ENCODE results near the gene COMMD7.
"Not testable (repeated sequence)": the region's sequence is repeated elsewhere in the genome, so short reads cannot be mapped to it uniquely, and the experiment has no call there.

COMMD7 gene

DNA sequence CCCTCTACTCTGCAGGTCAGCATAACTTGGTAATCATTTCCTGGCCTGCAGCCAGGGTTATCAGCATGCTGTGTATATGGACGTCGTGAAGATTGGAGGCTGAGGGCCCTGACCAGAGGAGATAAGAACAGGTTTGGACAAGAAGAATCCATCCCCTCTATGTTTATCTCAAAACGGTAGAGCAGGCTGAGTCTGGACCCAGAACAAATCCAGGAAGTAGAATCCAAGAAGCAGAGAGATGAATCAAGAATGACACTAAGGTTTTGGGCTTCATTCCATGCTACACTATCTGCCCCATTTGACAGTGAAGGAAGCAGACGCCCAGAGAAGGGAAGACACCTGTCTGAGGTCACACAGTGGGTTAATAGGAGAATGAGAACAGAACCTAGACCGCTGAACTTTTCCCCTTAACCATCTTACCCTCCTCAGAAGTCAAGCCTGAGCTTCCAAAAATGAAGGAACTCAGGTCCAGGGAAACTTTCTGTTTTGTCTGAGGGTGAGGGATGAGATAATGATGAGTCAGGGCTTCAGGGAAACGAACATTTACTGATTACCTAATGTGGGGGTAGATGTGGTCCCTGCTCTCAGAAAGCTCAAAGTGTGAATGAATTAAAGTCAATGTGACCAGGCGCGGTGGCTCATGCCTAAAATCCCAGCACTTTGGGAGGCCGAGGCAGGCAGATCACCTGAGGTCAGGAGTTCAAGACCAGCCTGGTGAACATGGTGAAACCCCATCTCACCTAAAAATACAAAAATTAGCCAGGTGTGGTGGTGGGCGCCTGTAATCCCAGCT lies 9.4 kb upstream of the COMMD7 start:
- peak; percentile 49 for ATAC-seq
- Mint-ChIP-seq H3K4me1 (peaks cover 9% of the 10 kb centered on the region), H3K36me3 (ENCODE audit: low read depth) (no peaks in the 10 kb centered on the region), H3K27ac (peak overlapping the region; percentile 27), H3K27me3 (no peaks in the 10 kb centered on the region), H3K9me3 (no peaks in the 10 kb centered on the region), H3K4me3 (no peak overlapping the region)
- no peak for DNase-seq

- Mint-ChIP-seq H3K27me3 (no peaks in the 10 kb centered on the region), H3K27ac (no peak overlapping the region), H3K4me1 (peaks cover 9% of the 10 kb centered on the region), H3K36me3 (ENCODE audit: low read depth) (no peaks in the 10 kb centered on the region), H3K4me3 (no peak overlapping the region), H3K9me3 (no peaks in the 10 kb centered on the region)
- no peak for ATAC-seq
- DNase-seq = no peak
Observed at GRCh38 chr20:32751702-32752457, 8.6 kb upstream of the COMMD7 start.

DNA sequence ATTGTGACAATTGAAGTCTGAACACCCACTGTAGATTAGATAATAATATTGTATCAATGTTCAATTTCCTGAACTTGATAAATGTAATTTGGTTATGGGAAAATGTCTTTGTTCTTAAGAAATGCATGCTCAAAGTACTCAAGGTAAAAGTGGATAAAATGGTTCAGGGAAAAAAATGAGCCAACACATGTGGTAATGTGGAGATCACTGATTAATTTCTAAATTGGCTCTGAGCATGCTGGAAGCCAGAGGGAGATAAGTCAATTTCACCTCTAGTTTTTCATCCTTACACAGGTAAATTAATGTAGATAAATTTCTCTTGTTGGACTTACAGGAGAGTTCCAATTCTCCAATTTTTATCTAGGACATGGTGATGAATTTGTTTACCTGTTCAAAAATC lies 8.0 kb upstream of the COMMD7 start:
- Mint-ChIP-seq H3K9me3 (no peaks in the 10 kb centered on the region), H3K4me3 (no peak overlapping the region), H3K27me3 (no peaks in the 10 kb centered on the region), H3K4me1 (peaks cover 9% of the 10 kb centered on the region), H3K36me3 (ENCODE audit: low read depth) (no peaks in the 10 kb centered on the region), H3K27ac (no peak overlapping the region)
- DNase-seq (no peak), ATAC-seq (no peak)

DNA sequence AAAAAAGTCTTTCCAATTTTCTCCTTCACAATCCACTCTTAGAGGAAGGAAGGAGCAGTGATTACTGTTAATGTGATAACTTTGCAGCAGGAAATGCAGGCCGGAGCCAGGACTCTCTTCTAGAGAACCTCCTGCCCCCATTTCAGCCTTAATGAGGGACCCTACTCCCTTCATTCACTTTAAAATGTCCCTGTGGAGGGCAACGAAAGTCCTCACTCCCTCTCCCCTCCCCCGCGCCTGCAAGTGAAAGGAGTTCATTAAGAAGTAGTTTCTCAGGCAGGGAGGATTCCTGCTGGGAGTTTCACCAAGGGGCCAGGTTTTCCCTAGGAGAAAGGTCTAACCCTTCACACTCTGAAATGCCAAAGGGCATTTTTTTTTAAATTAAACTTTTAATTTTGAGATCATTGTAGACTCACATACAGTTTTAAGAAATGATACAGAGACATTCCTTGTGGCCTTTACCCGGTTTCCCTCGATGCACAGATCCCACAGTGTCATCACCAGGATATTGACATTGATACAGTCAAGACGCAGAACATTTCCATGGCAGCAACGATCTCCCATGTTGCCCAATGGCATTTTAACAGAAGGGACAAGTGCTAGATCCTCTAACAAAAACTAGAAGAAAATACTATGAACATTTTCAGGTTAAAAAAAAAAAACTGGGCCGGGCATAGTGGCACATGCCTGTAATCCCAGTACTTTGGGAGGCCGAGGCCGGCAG lies 6.8 kb upstream of the COMMD7 start:
- H3K4me3 Mint-ChIP-seq = no peak overlapping the region
- peaks cover 9% of the 10 kb centered on the region for H3K4me1 Mint-ChIP-seq
- DNase-seq = no peak
- H3K27ac Mint-ChIP-seq = no peak overlapping the region
- H3K9me3 Mint-ChIP-seq = no peaks in the 10 kb centered on the region
- ATAC-seq = no peak
- H3K36me3 Mint-ChIP-seq (ENCODE audit: low read depth) = no peaks in the 10 kb centered on the region
- H3K27me3 Mint-ChIP-seq = no peaks in the 10 kb centered on the region

GRCh38 chr20:32742322-32743236 lies 688 bp downstream of the COMMD7 start:
- Mint-ChIP-seq H3K27ac (peak overlapping the region; percentile 92), H3K9me3 (no peaks in the 10 kb centered on the region), H3K36me3 (ENCODE audit: low read depth) (no peaks in the 10 kb centered on the region), H3K27me3 (no peaks in the 10 kb centered on the region), H3K4me3 (peak overlapping the region; percentile 94), H3K4me1 (peaks cover 56% of the 10 kb centered on the region)
- DNase-seq (peak; percentile 23), ATAC-seq (peak; percentile 9)

DNA sequence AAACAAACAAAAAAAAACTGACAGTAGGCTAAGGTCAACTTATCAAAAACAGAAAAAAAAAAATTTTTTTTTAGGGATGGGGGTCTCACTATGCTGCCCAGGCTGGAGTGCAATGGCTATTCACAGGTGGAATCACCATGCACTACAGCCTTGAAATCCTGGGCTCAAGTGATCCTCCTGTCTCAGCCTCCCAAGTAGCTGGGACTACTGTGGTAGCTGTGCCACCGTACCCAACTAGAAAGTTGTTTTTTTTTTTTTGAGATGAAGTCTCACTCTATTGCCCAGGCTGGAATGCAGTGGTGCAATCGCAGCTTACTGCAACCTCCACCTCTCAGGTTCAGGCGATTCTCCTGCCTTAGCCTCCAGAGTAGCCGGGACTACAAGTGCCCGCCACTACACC lies 2.1 kb downstream of the COMMD7 start:
- Mint-ChIP-seq H3K4me3 (no peak overlapping the region), H3K4me1 (peaks cover 67% of the 10 kb centered on the region), H3K36me3 (ENCODE audit: low read depth) (no peaks in the 10 kb centered on the region), H3K27me3 (no peaks in the 10 kb centered on the region), H3K9me3 (no peaks in the 10 kb centered on the region), H3K27ac (no peak overlapping the region)
- ATAC-seq = no peak
- no peak for DNase-seq

DNA sequence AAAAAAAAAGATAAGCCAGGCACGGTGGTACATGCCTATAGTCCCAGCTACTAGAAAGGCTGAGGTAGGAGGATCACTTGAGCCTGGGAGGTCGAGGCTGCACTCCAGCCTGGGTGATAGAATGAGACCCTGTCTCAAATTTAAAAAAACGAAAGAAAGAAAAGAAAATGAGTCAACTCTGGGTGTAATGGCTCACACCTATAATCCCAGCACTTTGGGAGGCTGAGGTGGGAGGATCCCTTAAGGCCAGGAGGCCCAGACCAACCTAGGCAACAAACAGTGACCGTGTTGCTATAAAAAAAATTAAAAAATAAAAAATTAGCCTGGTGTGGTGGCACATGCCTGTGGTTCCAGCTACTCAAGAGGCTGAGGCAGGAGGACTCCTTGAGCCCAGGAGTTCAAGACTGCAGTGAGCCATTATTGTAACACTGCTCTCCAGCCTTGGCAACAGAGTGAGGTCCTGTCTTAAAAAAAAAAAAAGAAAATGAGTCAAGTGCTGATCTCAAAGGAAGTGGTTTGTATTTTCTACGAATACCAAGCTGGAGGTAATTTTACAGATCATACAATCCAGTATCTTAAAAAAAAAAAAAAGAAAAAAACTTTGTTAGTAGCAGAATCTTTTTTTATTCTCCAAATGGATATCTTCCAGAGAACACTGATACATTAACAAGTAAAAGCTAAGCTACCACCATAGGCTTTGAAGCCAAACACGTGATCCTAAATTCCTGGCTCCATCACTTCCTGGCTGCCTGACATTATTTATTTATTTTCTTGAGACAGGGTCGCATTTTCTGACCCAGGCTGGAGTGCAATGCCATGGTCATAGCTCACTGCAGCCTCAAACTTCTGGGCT lies 5.7 kb downstream of the COMMD7 start:
- ATAC-seq (peak; percentile 82), DNase-seq (peak; percentile 29)
- no peaks in the 10 kb centered on the region for H3K36me3 Mint-ChIP-seq (ENCODE audit: low read depth)
- H3K4me3 Mint-ChIP-seq = peak overlapping the region; percentile 45
- no peaks in the 10 kb centered on the region for H3K9me3 Mint-ChIP-seq
- no peaks in the 10 kb centered on the region for H3K27me3 Mint-ChIP-seq
- peak overlapping the region; percentile 82 for H3K27ac Mint-ChIP-seq
- peaks cover 54% of the 10 kb centered on the region for H3K4me1 Mint-ChIP-seq

- H3K4me1 Mint-ChIP-seq = peaks cover 25% of the 10 kb centered on the region
- no peaks in the 10 kb centered on the region for H3K27me3 Mint-ChIP-seq
- H3K36me3 Mint-ChIP-seq (ENCODE audit: low read depth) = peaks cover 2% of the 10 kb centered on the region
- no peak overlapping the region for H3K4me3 Mint-ChIP-seq
- H3K27ac Mint-ChIP-seq = no peak overlapping the region
- no peaks in the 10 kb centered on the region for H3K9me3 Mint-ChIP-seq
- DNase-seq (no peak), ATAC-seq (no peak)
Observed at GRCh38 chr20:32731882-32732266, 11.4 kb downstream of the COMMD7 start.

DNA sequence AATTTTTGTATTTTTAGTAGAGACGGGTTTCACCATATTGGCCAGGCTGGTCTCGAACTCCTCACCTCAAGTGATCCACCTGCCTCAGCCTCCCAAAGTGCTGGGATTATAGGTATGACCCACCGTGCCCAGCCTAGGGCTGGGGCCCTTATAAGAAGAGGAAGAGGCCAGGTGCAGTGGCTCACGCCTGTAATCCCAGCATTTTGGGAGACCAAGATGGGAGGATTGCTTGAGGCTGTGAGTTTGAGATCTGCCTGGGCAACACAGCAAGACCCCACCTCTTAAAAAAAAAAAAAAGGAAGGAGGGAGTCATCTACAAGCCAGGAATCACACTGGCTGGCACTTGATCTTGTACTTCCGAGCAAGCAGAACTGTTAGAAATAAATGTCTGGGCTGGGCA lies 13.9 kb downstream of the COMMD7 start:
- H3K27ac Mint-ChIP-seq; H3K9me3 Mint-ChIP-seq; H3K4me3 Mint-ChIP-seq; H3K36me3 Mint-ChIP-seq (ENCODE audit: low read depth); H3K27me3 Mint-ChIP-seq; ATAC-seq; DNase-seq: not testable (repeated sequence)
- peaks cover 13% of the 10 kb centered on the region for H3K4me1 Mint-ChIP-seq

- not testable (repeated sequence) for ATAC-seq; H3K9me3 Mint-ChIP-seq; H3K36me3 Mint-ChIP-seq (ENCODE audit: low read depth); H3K27me3 Mint-ChIP-seq; H3K27ac Mint-ChIP-seq; H3K4me3 Mint-ChIP-seq; DNase-seq
- peaks cover 13% of the 10 kb centered on the region for H3K4me1 Mint-ChIP-seq
Observed at GRCh38 chr20:32728435-32728834, 14.8 kb downstream of the COMMD7 start.

- Mint-ChIP-seq H3K9me3 (no peaks in the 10 kb centered on the region), H3K4me3 (no peak overlapping the region), H3K36me3 (ENCODE audit: low read depth) (peaks cover 6% of the 10 kb centered on the region), H3K27me3 (no peaks in the 10 kb centered on the region), H3K27ac (no peak overlapping the region), H3K4me1 (peaks cover 13% of the 10 kb centered on the region)
- DNase-seq = no peak
- ATAC-seq = no peak
Observed at GRCh38 chr20:32727683-32728082, 15.6 kb downstream of the COMMD7 start.

DNA sequence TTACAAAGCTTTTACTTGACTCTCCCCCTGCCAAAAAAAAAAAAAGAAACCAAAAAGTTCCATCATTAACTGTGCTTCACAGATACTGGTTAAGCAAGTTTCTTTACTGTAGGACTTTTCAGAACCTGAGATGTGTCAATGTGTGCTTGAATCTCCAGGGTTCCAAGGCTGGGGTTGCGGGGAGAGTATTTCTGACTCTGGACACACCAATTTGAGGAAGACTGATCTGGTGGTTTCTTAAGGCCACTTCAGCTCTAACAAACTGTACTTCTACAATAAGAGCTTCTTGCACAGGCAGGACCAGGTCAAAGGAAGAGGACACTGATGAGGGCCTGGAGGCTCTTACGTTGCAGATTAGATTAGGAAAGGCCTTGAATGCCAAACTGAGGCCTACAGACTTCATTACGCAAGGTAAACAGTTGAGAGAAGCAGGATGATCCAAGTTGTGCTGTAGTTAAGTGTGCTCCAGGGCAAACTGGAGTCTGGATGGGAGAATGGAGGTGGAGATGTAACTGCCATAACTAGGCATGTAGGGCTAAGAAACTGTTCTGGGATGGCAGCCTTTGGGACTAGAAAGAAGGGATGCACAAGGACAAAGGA lies 24.4 kb downstream of the COMMD7 start:
- DNase-seq (no peak), ATAC-seq (no peak)
- Mint-ChIP-seq H3K9me3 (no peaks in the 10 kb centered on the region), H3K27ac (no peak overlapping the region), H3K4me1 (no peaks in the 10 kb centered on the region), H3K36me3 (ENCODE audit: low read depth) (peaks cover 14% of the 10 kb centered on the region), H3K4me3 (no peak overlapping the region), H3K27me3 (no peaks in the 10 kb centered on the region)

DNA sequence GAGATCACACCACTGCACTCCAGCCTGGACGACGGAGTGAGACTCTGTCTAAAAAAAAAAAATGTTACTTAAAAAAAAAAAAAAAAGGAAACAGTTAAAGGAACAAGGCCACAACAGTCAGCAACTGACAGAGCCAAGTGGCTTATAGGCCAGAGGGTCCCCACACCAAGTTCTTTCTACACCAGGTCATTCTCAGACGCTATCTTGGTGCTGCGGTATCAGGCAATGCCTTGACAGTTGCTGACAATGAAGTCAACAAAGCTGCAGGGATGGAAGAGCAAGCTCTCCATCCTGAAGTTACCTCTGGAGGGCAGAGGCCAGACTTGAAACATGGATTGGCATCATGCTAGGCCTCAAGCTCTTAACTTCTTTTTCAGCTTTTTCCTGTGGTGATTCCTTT lies 31.9 kb downstream of the COMMD7 start:
- no peaks in the 10 kb centered on the region for H3K9me3 Mint-ChIP-seq
- H3K4me1 Mint-ChIP-seq = peaks cover 18% of the 10 kb centered on the region
- no peak overlapping the region for H3K27ac Mint-ChIP-seq
- DNase-seq (no peak), ATAC-seq (no peak)
- H3K27me3 Mint-ChIP-seq = no peaks in the 10 kb centered on the region
- H3K36me3 Mint-ChIP-seq (ENCODE audit: low read depth) = peaks cover 6% of the 10 kb centered on the region
- no peak overlapping the region for H3K4me3 Mint-ChIP-seq

Data from activated naive CD8-positive, alpha-beta T cell treated with anti-CD3 and anti-CD28 coated beads, Interleukin-2, amount 50 U/mL, for 24 hours (primary cell).